Type B pancreatic cell (in vitro differentiated cells): ENCODE measurements around the gene FAH. TPM values are rescaled to one million over a fixed set of nuclear protein-coding genes. Genes with fewer than 3 reads are reported as not detected.

Experiments used
- DNase-seq: peaks from one replicate; pipeline ENCODE4 v3.0.0; 2021; ENCODE audit warnings: mixed read lengths; ENCODE audit not compliant: unreplicated experiment; ENCODE audit errors: extremely low spot score
- H3K27ac Mint-ChIP-seq: 2 replicates; pipeline ENCODE4 v1.8.0; 2021; ENCODE audit warnings: mild to moderate bottlenecking, mixed read lengths
- H3K27me3 Mint-ChIP-seq: 2 replicates; pipeline ENCODE4 v1.8.0; 2021; ENCODE audit warnings: mixed read lengths
- H3K36me3 Mint-ChIP-seq: 2 replicates; pipeline ENCODE4 v1.8.0; 2021; ENCODE audit warnings: mixed read lengths
- H3K4me1 Mint-ChIP-seq: one replicate; pipeline ENCODE4 v1.8.0; 2021; ENCODE audit warnings: mixed read lengths; ENCODE audit not compliant: unreplicated experiment
- H3K4me3 Mint-ChIP-seq: 2 replicates; pipeline ENCODE4 v1.8.0; 2021; ENCODE audit warnings: mild to moderate bottlenecking, mixed read lengths
- H3K9me3 Mint-ChIP-seq: 2 replicates; pipeline ENCODE4 v1.8.0; 2021; ENCODE audit warnings: mixed read lengths
- CTCF ChIP-seq: fragments of 200-600 bp; sonication (generic); conservative IDR thresholded peaks from 2 replicates; pipeline ENCODE4 v1.5.0; 2021; ENCODE audit warnings: antibody characterized with exemption, mild to moderate bottlenecking
- total RNA-seq: library from RNA; stranded (reverse); gene quantifications from 2 replicates; pipeline ENCODE4 v1.2.1, GENCODE V29; 2021; ENCODE audit warnings: low replicate concordance

Gene FAH
- total RNA-seq, 1 donor from 2014 or later = 25.8 TPM

GRCh38 chr15:80173022-80173759, 20.4 kb downstream of the FAH start:
- peak; percentile 82 for TF ChIP-seq CTCF
- H3K4me1 Mint-ChIP-seq = no peaks in the 10 kb centered on the region
- H3K36me3 Mint-ChIP-seq = peaks cover 13% of the 10 kb centered on the region
- no peak overlapping the region for H3K4me3 Mint-ChIP-seq
- no peak for DNase-seq
- no peaks in the 10 kb centered on the region for H3K27me3 Mint-ChIP-seq
- H3K9me3 Mint-ChIP-seq = no peaks in the 10 kb centered on the region
- H3K27ac Mint-ChIP-seq = no peak overlapping the region

- Mint-ChIP-seq H3K4me1 (no peaks in the 10 kb centered on the region), H3K9me3 (no peaks in the 10 kb centered on the region), H3K36me3 (peaks cover 15% of the 10 kb centered on the region), H3K27ac (no peak overlapping the region), H3K4me3 (no peak overlapping the region), H3K27me3 (no peaks in the 10 kb centered on the region)
- DNase-seq = no peak
- TF ChIP-seq CTCF = no peak
These were observed 21.4 kb downstream of the FAH start for GRCh38 chr15:80174017-80174746.

- H3K9me3 Mint-ChIP-seq = no peaks in the 10 kb centered on the region
- no peaks in the 10 kb centered on the region for H3K27me3 Mint-ChIP-seq
- no peak overlapping the region for H3K4me3 Mint-ChIP-seq
- H3K27ac Mint-ChIP-seq = no peak overlapping the region
- TF ChIP-seq CTCF = no peak
- DNase-seq = no peak
- H3K36me3 Mint-ChIP-seq = peaks cover 14% of the 10 kb centered on the region
- no peaks in the 10 kb centered on the region for H3K4me1 Mint-ChIP-seq
These were observed 22.6 kb downstream of the FAH start for GRCh38 chr15:80175436-80175835.

- no peak for DNase-seq
- TF ChIP-seq CTCF = no peak
- Mint-ChIP-seq H3K4me1 (no peaks in the 10 kb centered on the region), H3K9me3 (no peaks in the 10 kb centered on the region), H3K27ac (no peak overlapping the region), H3K27me3 (no peaks in the 10 kb centered on the region), H3K4me3 (no peak overlapping the region), H3K36me3 (peaks cover 10% of the 10 kb centered on the region)
These were observed 23.6 kb downstream of the FAH start for GRCh38 chr15:80176443-80176842.

- no peaks in the 10 kb centered on the region for H3K4me1 Mint-ChIP-seq
- TF ChIP-seq CTCF = no peak
These were observed 24.4 kb downstream of the FAH start for GRCh38 chr15:80177156-80177555.

More at GRCh38 chr15:80177156-80177555, 24.4 kb downstream of the FAH start:
- Mint-ChIP-seq H3K36me3 (peaks cover 14% of the 10 kb centered on the region), H3K9me3 (no peaks in the 10 kb centered on the region), H3K4me3 (no peak overlapping the region), H3K27ac (no peak overlapping the region), H3K27me3 (no peaks in the 10 kb centered on the region)
- no peak for DNase-seq
